ENCODE data around the gene PRM1. TPM values are rescaled to one million over a fixed set of nuclear protein-coding genes. Genes with fewer than 3 reads are reported as not detected.

PRM1 gene
- total and polyA plus RNA-seq, 2 of the 13 experiments (the other 11 are each of a cell fraction or from before 2014, with no cell fraction given), result not detected

GRCh38 chr16:11328172-11329070 is 47.3 kb upstream of the PRM1 start (continued):
- TF ChIP-seq ZNF207 (IDR thresholded peaks at IDR 0.05; ENCODE audit: borderline replicate concordance) (no peak), ATM (IDR thresholded peaks at IDR 0.05; ENCODE audit: borderline replicate concordance) (no peak), TERF1 (CRISPR knock-in tag; IDR thresholded peaks at IDR 0.05) (no peak), ADNP (CRISPR knock-in tag; IDR thresholded peaks at IDR 0.05) (peak; percentile 75; the same call in 1 of the 2 replicates), GATA4 (IDR thresholded peaks at IDR 0.05; ENCODE audit: borderline replicate concordance, low read depth) (no peak), ZBTB7B (CRISPR knock-in tag; IDR thresholded peaks at IDR 0.05) (no peak), ZNF614 (CRISPR knock-in tag; IDR thresholded peaks at IDR 0.05; ENCODE audit: borderline replicate concordance) (no peak), ZMYM3 (CRISPR knock-in tag; IDR thresholded peaks at IDR 0.05) (peak; percentile 95), IKZF4 (CRISPR knock-in tag; IDR thresholded peaks at IDR 0.05; ENCODE audit: borderline replicate concordance, low read depth, not compliant biosample characterization) (no peak), ZNF12 (CRISPR knock-in tag; IDR thresholded peaks at IDR 0.05) (no peak), ATF7-NPFF (CRISPR knock-in tag; IDR thresholded peaks at IDR 0.05; ENCODE audit: low read depth) (no peak), JUN (CRISPR knock-in tag; IDR thresholded peaks at IDR 0.05) (no peak), ZNF547 (CRISPR knock-in tag; IDR thresholded peaks at IDR 0.05) (no peak), MED1 (CRISPR knock-in tag; IDR thresholded peaks at IDR 0.05) (no peak), ZBTB25 (CRISPR knock-in tag; IDR thresholded peaks at IDR 0.05) (no peak), RCOR2 (CRISPR knock-in tag; IDR thresholded peaks at IDR 0.05) (peak; percentile 40; the same call in 1 of the 2 replicates), ZNF790 (CRISPR knock-in tag; IDR thresholded peaks at IDR 0.05; ENCODE audit: borderline replicate concordance) (0 out of 2 replicates have a peak, but pooled peaks have one; percentile 16)
- TF ChIP-seq, protein P1, sequence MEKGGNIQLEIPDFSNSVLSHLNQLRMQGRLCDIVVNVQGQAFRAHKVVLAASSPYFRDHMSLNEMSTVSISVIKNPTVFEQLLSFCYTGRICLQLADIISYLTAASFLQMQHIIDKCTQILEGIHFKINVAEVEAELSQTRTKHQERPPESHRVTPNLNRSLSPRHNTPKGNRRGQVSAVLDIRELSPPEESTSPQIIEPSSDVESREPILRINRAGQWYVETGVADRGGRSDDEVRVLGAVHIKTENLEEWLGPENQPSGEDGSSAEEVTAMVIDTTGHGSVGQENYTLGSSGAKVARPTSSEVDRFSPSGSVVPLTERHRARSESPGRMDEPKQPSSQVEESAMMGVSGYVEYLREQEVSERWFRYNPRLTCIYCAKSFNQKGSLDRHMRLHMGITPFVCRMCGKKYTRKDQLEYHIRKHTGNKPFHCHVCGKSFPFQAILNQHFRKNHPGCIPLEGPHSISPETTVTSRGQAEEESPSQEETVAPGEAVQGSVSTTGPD (CRISPR knock-in tag; IDR thresholded peaks at IDR 0.05), result no peak
- TF ChIP-seq, protein P2, sequence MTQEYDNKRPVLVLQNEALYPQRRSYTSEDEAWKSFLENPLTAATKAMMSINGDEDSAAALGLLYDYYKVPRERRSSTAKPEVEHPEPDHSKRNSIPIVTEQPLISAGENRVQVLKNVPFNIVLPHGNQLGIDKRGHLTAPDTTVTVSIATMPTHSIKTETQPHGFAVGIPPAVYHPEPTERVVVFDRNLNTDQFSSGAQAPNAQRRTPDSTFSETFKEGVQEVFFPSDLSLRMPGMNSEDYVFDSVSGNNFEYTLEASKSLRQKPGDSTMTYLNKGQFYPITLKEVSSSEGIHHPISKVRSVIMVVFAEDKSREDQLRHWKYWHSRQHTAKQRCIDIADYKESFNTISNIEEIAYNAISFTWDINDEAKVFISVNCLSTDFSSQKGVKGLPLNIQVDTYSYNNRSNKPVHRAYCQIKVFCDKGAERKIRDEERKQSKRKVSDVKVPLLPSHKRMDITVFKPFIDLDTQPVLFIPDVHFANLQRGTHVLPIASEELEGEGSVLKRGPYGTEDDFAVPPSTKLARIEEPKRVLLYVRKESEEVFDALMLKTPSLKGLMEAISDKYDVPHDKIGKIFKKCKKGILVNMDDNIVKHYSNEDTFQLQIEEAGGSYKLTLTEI (CRISPR knock-in tag; conservative IDR thresholded peaks at IDR 0.05), result no peak
- TF ChIP-seq, protein P3, sequence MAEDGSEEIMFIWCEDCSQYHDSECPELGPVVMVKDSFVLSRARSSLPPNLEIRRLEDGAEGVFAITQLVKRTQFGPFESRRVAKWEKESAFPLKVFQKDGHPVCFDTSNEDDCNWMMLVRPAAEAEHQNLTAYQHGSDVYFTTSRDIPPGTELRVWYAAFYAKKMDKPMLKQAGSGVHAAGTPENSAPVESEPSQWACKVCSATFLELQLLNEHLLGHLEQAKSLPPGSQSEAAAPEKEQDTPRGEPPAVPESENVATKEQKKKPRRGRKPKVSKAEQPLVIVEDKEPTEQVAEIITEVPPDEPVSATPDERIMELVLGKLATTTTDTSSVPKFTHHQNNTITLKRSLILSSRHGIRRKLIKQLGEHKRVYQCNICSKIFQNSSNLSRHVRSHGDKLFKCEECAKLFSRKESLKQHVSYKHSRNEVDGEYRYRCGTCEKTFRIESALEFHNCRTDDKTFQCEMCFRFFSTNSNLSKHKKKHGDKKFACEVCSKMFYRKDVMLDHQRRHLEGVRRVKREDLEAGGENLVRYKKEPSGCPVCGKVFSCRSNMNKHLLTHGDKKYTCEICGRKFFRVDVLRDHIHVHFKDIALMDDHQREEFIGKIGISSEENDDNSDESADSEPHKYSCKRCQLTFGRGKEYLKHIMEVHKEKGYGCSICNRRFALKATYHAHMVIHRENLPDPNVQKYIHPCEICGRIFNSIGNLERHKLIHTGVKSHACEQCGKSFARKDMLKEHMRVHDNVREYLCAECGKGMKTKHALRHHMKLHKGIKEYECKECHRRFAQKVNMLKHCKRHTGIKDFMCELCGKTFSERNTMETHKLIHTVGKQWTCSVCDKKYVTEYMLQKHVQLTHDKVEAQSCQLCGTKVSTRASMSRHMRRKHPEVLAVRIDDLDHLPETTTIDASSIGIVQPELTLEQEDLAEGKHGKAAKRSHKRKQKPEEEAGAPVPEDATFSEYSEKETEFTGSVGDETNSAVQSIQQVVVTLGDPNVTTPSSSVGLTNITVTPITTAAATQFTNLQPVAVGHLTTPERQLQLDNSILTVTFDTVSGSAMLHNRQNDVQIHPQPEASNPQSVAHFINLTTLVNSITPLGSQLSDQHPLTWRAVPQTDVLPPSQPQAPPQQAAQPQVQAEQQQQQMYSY (CRISPR knock-in tag; IDR thresholded peaks at IDR 0.05), result no peak
